GM19397 (cell line): ENCODE results near the gene ANXA8L1.
"Not testable (repeated sequence)": the region's sequence is repeated elsewhere in the genome, so short reads cannot be mapped to it uniquely, and the experiment has no call there.

Experiments used
- ATAC-seq: cut with Tn5 transposase; IDR thresholded peaks from one replicate; pipeline ENCODE4 v1.9.1; 2021; ENCODE audit warnings: mild to moderate bottlenecking, moderate library complexity; ENCODE audit not compliant: unreplicated experiment

The ANXA8L1 gene

DNA sequence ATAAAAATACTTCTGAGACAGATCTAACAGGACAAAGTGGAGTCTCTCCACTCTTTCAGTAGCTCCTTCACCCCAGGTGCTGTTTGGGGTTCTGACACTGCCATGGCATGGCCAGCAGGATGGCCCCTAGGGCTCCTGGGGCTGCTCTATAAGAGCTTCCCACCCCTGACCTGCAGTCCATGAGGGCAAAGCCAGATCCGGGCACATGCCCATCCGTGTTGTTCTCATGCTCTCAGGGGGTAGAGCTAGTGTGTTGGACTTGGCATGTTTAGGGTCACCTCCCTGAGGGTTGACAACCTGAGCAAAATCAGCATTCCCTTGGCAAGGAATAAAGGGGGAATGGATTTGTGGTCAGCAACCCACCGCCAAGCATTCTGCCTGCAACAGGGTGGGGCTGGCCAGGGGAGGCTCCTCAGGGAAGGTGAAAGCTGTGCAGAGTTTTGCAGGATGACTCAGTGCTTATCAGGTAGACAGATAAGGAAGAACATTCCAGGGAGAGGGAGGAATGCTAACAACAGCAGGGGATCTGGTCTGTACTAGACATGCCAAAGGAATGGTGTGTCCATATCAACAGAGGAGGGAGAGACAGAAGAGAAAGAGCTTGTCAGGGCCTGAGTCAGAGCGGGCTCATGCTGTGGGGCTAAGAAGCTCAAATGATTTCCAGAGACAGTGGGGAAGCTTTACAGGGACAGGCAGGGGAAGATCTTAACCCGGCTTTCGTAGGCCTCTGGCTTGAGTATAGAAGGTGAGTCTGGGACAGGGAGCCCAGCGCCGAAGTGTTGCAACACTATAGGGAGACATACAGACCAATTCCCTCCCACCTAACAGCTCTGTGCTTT lies 21.1 kb downstream of the ANXA8L1 start:
- not testable (repeated sequence) for ATAC-seq

- not testable (repeated sequence) for ATAC-seq
Measured at GRCh38 chr10:46397767-46398166, 22.2 kb downstream of the ANXA8L1 start.

GRCh38 chr10:46398212-46398886 lies 22.8 kb downstream of the ANXA8L1 start:
- ATAC-seq, result not testable (repeated sequence)

- not testable (repeated sequence) for ATAC-seq
Measured at GRCh38 chr10:46409556-46409955, 34.0 kb downstream of the ANXA8L1 start.

DNA sequence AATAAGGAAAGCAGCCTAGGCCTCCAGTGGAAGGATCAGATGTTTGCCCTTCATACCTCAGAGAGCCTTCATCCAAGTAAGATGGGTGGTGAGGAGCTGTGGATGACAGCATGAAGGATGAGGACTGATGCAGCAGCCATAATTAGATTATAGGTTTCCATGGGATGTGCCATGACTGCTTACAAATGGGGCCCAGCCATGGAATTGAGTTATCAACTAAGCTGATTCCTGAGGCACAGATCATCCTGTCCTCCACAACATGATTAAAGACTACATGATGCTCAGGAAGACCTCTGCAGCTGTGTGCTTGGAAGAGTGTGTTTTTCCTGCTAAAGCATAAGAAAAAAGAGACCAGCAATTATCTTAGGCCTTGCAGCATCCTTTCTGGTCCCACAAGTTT lies 35.5 kb downstream of the ANXA8L1 start:
- ATAC-seq, result not testable (repeated sequence)

DNA sequence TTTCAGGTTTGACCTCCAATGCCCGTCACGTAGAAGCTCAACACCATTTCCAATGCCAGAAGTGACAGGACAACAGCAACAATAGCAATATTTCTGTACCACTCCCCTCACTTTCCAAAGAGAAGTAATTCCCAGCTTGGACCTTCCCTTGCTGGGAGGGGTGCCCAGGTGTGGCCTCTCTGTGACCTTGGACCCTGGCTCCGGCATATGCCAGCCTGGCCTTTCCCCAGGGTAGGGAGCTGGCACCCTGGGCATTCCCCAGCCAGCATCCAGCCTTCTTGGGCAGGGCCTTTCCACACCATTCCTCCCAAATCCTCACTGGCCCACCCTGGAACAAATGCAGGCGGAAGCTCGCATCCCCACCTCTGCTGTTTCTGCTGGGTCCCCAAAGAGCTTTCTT lies 37.1 kb downstream of the ANXA8L1 start:
- ATAC-seq, result not testable (repeated sequence)

GRCh38 chr10:46415291-46415690 lies 39.7 kb downstream of the ANXA8L1 start:
- ATAC-seq, result not testable (repeated sequence)

DNA sequence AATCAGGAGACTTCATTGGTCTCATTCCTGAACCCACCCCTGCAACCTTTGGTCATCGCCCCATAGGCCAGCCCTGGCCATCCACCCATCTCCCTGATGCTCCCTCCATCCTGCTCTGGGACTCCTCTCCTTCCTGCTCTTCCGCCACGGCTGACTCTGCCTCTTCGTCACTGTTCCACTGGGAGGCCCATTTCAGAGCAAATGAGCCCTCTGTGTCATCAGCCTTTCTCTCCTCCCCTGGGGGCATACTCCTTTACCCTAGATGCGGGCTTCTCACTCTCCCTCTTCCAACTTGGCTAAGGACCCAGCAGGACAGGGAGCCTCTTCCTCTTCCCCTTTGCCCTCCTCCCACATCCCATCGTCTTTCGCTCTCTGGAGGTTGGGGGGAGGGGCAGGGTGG lies 42.7 kb downstream of the ANXA8L1 start:
- not testable (repeated sequence) for ATAC-seq

- ATAC-seq, result not testable (repeated sequence)
Measured at GRCh38 chr10:46419570-46420379, 44.2 kb downstream of the ANXA8L1 start.

DNA sequence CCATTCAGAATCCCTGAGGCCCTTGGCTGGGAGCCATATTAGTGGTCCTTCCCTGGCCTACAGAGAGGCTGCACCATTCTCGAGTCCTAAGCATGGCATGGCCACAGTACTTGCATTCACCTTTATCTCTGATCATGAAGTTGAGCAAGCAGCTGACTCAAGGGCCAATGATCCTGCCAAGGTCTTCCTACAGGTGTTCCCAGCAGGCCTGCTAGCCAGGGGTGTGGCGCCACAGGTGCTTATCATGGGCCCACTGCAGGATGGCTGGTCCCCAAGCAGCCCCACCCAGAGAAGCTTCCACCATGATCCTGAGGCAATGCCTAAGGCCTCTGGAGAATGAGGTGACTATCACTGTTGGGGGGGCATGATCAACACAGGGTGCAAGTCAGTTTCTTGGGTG lies 48.0 kb downstream of the ANXA8L1 start:
- not testable (repeated sequence) for ATAC-seq

- ATAC-seq, result not testable (repeated sequence)
Measured at GRCh38 chr10:46440942-46441341, 65.4 kb downstream of the ANXA8L1 start.
